Hematopoietic multipotent progenitor cell treated with erythropoietin and hydrocortisone succinate and interleukin-3 and kit ligand, for 6 days (in vitro differentiated cells): ENCODE data around the gene PRB2.
A peak's percentile ranks its signal among the peaks of the same experiment; 100 is the strongest.
"Not testable (repeated sequence)": the region's sequence is repeated elsewhere in the genome, so short reads cannot be mapped to it uniquely, and the experiment has no call there.

Source experiments
- DNase-seq: peaks from one replicate; pipeline ENCODE4 v3.0.0-alpha.2; 2015

PRB2 gene

GRCh38 chr12:11395467-11395866 is at the start of gene PRB2:
TSS of gene PRB2 (minus strand) at chr12:11395567. CDS start at chr12:11395529, 38 bp downstream.
- not testable (repeated sequence) for DNase-seq

GRCh38 chr12:11437966-11438365 is 42.6 kb upstream of the PRB2 start:
- DNase-seq: no peak

- DNase-seq: no peak
Measured at GRCh38 chr12:11433664-11434063, 38.3 kb upstream of the PRB2 start.

GRCh38 chr12:11431486-11431885 is 36.1 kb upstream of the PRB2 start:
- DNase-seq: no peak

- DNase-seq: no peak
Measured at GRCh38 chr12:11427341-11427740, 32.0 kb upstream of the PRB2 start.

DNA sequence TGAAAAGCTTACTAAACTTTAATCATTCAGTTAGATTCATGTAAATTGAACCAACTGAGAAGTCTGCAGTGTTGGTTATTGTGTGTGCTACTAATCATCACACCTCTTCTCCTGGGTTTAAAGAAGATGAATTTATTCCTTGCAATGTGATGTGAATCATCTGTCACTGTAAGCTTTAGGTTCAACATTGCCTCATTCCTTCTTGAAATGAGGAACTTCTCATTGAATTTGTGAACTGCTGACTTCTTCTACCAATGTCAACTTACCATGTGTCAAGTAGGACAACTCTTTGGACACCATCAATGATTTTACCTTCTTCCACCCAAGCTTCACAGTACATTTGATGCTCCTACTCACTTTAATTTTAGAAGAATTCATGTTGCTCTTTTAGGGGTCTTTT is 17.4 kb upstream of the PRB2 start:
- DNase-seq: no peak

DNA sequence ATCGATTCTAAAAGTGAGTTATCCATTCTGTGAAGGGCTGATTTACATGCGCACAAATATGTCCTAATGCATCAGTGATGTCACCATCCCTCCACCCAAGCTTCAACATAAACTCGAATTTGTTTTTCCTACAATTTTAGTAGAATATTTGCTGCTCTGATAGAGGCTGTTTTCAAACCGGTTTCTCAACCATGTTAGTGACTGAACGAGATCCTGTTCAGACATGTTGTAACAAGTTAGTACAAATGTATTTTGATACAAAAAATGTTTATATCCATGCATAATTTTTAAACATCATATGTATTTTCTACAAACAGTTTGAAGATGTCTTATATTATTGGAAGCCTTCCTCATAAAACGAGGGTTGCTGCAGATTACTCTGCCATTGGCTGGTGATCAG is 12.7 kb upstream of the PRB2 start:
- DNase-seq: no peak

DNA sequence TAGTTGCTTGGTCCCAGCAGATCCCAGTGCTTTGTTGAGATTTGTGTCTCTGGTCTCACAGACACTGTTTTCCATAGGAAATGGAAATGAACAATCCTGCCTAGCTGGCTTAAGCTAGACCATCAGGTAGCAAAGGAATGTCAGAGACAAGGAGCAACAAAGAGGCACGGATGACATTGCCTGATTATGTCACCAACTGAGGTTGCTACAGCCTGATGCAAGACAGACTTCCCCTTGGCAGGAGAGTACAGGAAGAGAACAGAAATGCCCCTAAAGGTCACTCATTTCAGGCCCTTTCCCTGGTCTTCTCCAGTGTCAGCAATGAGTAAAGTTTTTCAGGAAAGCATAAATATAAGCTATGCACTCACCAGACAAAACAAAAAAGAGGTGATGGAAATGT is 2.0 kb upstream of the PRB2 start:
- DNase-seq: no peak

- not testable (repeated sequence) for DNase-seq
Measured at GRCh38 chr12:11391456-11391855, 3.9 kb downstream of the PRB2 start.

GRCh38 chr12:11377420-11377819 is 17.9 kb downstream of the PRB2 start:
- DNase-seq: not testable (repeated sequence)

- DNase-seq: no peak
Measured at GRCh38 chr12:11361151-11361550, 34.2 kb downstream of the PRB2 start.

GRCh38 chr12:11360205-11360883 is 35.0 kb downstream of the PRB2 start:
- DNase-seq: not testable (repeated sequence)

DNA sequence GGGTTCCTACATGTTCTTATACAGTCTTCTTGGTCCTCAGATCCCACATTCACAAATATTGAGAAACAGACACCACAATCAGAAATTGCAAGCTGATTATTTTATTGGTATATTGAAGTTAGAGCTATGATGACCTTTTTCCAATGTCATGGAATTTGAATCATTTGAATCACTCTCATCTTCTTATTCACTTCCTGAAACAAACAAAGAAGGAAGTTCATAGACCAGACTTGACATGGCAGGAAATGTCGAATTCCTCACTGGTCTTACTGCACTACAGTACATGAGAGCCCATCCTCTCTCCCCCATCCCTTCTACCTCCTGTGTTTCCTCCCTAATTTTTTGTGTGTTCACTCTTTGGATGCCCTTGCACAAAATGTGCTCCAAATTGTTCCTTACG is 43.6 kb downstream of the PRB2 start:
- DNase-seq: not testable (repeated sequence)

GRCh38 chr12:11348439-11348838 is 46.9 kb downstream of the PRB2 start:
- DNase-seq: no peak

DNA sequence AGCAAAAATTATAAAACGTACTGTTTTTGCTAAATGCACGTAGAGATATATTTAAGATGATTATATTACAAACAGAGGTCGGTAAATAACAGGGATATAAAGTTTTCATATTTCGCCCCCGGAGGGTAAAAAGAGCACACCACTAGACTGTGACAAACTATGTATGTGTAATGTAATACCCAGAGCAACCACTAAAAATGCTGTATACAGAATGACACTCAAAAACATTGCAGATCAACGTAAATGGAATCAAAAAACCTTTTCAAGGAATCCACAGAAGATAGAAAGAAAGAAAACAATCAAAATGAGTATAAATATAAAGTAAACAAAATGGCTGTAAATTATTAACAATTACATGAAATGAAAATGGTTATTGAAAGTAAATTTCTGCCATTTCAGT is 47.6 kb downstream of the PRB2 start:
- DNase-seq: peak; percentile 16

- DNase-seq: no peak
Measured at GRCh38 chr12:11344500-11344899, 50.9 kb downstream of the PRB2 start.
